K562 (cell line): ENCODE results near the gene HDHD3. TPM values are rescaled to one million over a fixed set of nuclear protein-coding genes. Genes with fewer than 3 reads are reported as not detected.

ENCODE experiments used
- CBFA2T3 ChIP-seq: fragments of 450-650 bp; IDR thresholded peaks from 2 replicates; pipeline ENCODE4 v1.6.1; 2017
- COPS2 ChIP-seq: fragments of 450-650 bp; conservative IDR thresholded peaks from 2 replicates; pipeline ENCODE4 v1.6.1; 2016; ENCODE audit warnings: mild to moderate bottlenecking, moderate library complexity
- CUX1 ChIP-seq: fragments of 200-800 bp; sonication (Bioruptor generic); IDR thresholded peaks from 2 replicates; pipeline ENCODE4 v1.6.1; 2016; ENCODE audit warnings: missing genetic modification characterization, missing compliant biosample characterization
- FOXA1 ChIP-seq: fragments of 450-650 bp; IDR thresholded peaks from 2 replicates; pipeline ENCODE4 v1.6.1; 2016; ENCODE audit warnings: mild to moderate bottlenecking, borderline replicate concordance
- KDM4B ChIP-seq, 2 experiments: fragments of 450-650 bp in 1 of 2; sonication (generic) in 1 of 2; IDR thresholded peaks; 2 replicates each; pipeline ENCODE4 v1.6.1; 2016 to 2017; ENCODE audit warnings: borderline replicate concordance in 2 of 2, antibody characterized with exemption in 1 of 2, low read depth in 1 of 2, mild to moderate bottlenecking in 1 of 2
- NCOA2 ChIP-seq, 2 experiments: fragments of 450-650 bp; IDR thresholded peaks; 2 replicates each; pipeline ENCODE4 v1.6.1; 2018; ENCODE audit warnings: mild to moderate bottlenecking in 2 of 2, moderate library complexity in 1 of 2; ENCODE audit not compliant: partially characterized antibody in 2 of 2
- NFYB ChIP-seq: IDR thresholded peaks from 2 replicates; pipeline ENCODE4 v1.6.1; 2011; ENCODE audit warnings: mild to moderate bottlenecking, moderate library complexity; ENCODE audit not compliant: insufficient read length; ENCODE audit errors: extremely low read depth
- RBBP5 ChIP-seq: fragments of 200-600 bp; sonication (generic); IDR thresholded peaks from 2 replicates; pipeline ENCODE4 v1.6.1; 2012; ENCODE audit warnings: borderline replicate concordance, mild to moderate bottlenecking, low read length, control low read depth, inconsistent platforms; ENCODE audit not compliant: insufficient read depth, poor library complexity, severe bottlenecking
- STAT5B ChIP-seq: fragments of 250-450 bp; sonication (Bioruptor Pico); IDR thresholded peaks from 2 replicates; pipeline ENCODE4 v1.8.0; 2021; ENCODE audit warnings: mild to moderate bottlenecking, inconsistent platforms
- TCFL5 ChIP-seq: fragments of 250-450 bp; sonication (Bioruptor Pico); conservative IDR thresholded peaks from 2 replicates; pipeline ENCODE4 v1.6.1; 2021; ENCODE audit warnings: mild to moderate bottlenecking, moderate library complexity, matching md5 sums
- ZKSCAN3 ChIP-seq: fragments of 250-450 bp; sonication (Bioruptor Pico); IDR thresholded peaks from 2 replicates; pipeline ENCODE4 v1.4.0; 2020
- ZNF134 ChIP-seq: fragments of 250-450 bp; sonication (Bioruptor Pico); conservative IDR thresholded peaks from 2 replicates; pipeline ENCODE4 v1.4.0; 2020
- ZNF311 ChIP-seq: fragments of 250-450 bp; sonication (Bioruptor Pico); IDR thresholded peaks from 2 replicates; pipeline ENCODE4 v1.4.0; 2020; ENCODE audit warnings: mild to moderate bottlenecking, moderate library complexity
- ZNF695 ChIP-seq: fragments of 450-650 bp; formaldehyde crosslinking; IDR thresholded peaks from 2 replicates; pipeline ENCODE4 v1.4.0; 2020; ENCODE audit warnings: mild to moderate bottlenecking, moderate library complexity
- polyA plus RNA-seq, 8 experiments: library from polyadenylated mRNA; depleted of rRNA in 4 of 8; stranded (reverse) in 5 of 8; unstranded in 3 of 8; fragments of >200 nt; fragmentation: Nextera tagmentation in 2 of 8; fragmentation: Illumina TruSeq in 1 of 8; extraction: Ambion mirVana in 2 of 8; extraction: Trizol in 1 of 8; gene quantifications; 2 replicates each; pipeline versions ENCODE4 v1.2.1 to v1.2.3, GENCODE V29; 2011 to 2014; ENCODE audit warnings: inconsistent platforms in 1 of 8, missing spikeins in 1 of 8
- total RNA-seq, 7 experiments: library from RNA; depleted of rRNA in 6 of 7; stranded (reverse); fragments of >200 nt in 6 of 7; fragmentation: Illumina TruSeq in 2 of 7; extraction: Trizol in 2 of 7; gene quantifications; 2 replicates each; pipeline versions ENCODE4 v1.2.1 to v1.2.3, GENCODE V29; 2011 to 2021; ENCODE audit warnings: low replicate concordance in 1 of 7
- TF ChIP-seq, protein P1 (sequence below): sonication (generic); formaldehyde crosslinking; IDR thresholded peaks from 2 replicates; pipeline ENCODE4 v1.8.0; 2022; ENCODE audit warnings: mild to moderate bottlenecking, missing genetic modification reagents
- TF ChIP-seq, protein P2 (sequence below): fragments of 250-450 bp; sonication (Bioruptor Pico); IDR thresholded peaks from 2 replicates; pipeline ENCODE4 v1.5.0; 2021

Gene HDHD3
- total and polyA plus RNA-seq, 9 of the 15 experiments (the other 6 are each of a cell fraction or from before 2014, with no cell fraction given) = 1.1 to 19.1 (median 10.9) TPM

GRCh38 chr9:113401027-113401792, 24.4 kb upstream of the HDHD3 start, which contains the start of gene ALAD (continued):
- TF ChIP-seq CUX1 (no peak), ZNF134 (CRISPR knock-in tag) (no peak), FOXA1 (no peak), STAT5B (CRISPR knock-in tag) (no peak), NCOA2 (IDR thresholded peaks at IDR 0.05; ENCODE audit: partially characterized antibody in 2 of 2) (no peak), ZKSCAN3 (CRISPR knock-in tag) (no peak), NFYB (no peak), RBBP5 (peak; percentile 89), KDM4B (IDR thresholded peaks at IDR 0.05; ENCODE audit: borderline replicate concordance in 2 of 2, low read depth in 1 of 2) (peak in 1 of 2 experiments; percentile 91; a peak in 2 of 4 replicates), ZNF695 (CRISPR knock-in tag) (no peak), COPS2 (no peak), ZNF311 (CRISPR knock-in tag) (no peak), CBFA2T3 (peak; percentile 63), TCFL5 (CRISPR knock-in tag) (no peak)
- TF ChIP-seq, protein P1, sequence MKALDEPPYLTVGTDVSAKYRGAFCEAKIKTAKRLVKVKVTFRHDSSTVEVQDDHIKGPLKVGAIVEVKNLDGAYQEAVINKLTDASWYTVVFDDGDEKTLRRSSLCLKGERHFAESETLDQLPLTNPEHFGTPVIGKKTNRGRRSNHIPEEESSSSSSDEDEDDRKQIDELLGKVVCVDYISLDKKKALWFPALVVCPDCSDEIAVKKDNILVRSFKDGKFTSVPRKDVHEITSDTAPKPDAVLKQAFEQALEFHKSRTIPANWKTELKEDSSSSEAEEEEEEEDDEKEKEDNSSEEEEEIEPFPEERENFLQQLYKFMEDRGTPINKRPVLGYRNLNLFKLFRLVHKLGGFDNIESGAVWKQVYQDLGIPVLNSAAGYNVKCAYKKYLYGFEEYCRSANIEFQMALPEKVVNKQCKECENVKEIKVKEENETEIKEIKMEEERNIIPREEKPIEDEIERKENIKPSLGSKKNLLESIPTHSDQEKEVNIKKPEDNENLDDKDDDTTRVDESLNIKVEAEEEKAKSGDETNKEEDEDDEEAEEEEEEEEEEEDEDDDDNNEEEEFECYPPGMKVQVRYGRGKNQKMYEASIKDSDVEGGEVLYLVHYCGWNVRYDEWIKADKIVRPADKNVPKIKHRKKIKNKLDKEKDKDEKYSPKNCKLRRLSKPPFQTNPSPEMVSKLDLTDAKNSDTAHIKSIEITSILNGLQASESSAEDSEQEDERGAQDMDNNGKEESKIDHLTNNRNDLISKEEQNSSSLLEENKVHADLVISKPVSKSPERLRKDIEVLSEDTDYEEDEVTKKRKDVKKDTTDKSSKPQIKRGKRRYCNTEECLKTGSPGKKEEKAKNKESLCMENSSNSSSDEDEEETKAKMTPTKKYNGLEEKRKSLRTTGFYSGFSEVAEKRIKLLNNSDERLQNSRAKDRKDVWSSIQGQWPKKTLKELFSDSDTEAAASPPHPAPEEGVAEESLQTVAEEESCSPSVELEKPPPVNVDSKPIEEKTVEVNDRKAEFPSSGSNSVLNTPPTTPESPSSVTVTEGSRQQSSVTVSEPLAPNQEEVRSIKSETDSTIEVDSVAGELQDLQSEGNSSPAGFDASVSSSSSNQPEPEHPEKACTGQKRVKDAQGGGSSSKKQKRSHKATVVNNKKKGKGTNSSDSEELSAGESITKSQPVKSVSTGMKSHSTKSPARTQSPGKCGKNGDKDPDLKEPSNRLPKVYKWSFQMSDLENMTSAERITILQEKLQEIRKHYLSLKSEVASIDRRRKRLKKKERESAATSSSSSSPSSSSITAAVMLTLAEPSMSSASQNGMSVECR (CRISPR knock-in tag) = peak; percentile 80
- TF ChIP-seq, protein P2, sequence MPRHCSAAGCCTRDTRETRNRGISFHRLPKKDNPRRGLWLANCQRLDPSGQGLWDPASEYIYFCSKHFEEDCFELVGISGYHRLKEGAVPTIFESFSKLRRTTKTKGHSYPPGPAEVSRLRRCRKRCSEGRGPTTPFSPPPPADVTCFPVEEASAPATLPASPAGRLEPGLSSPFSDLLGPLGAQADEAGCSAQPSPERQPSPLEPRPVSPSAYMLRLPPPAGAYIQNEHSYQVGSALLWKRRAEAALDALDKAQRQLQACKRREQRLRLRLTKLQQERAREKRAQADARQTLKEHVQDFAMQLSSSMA = no peak
